NCI-H1694 treated with DMSO at 0.1 percent for 48 hours (cell line): ENCODE data around the gene SLIRP.
"Not testable (repeated sequence)": the region's sequence is repeated elsewhere in the genome, so short reads cannot be mapped to it uniquely, and the experiment has no call there.

ENCODE experiments used
- DNase-seq: peaks from one replicate; lab custom pipeline; 2025; lab: John Stamatoyannopoulos, UW

Gene SLIRP

DNA sequence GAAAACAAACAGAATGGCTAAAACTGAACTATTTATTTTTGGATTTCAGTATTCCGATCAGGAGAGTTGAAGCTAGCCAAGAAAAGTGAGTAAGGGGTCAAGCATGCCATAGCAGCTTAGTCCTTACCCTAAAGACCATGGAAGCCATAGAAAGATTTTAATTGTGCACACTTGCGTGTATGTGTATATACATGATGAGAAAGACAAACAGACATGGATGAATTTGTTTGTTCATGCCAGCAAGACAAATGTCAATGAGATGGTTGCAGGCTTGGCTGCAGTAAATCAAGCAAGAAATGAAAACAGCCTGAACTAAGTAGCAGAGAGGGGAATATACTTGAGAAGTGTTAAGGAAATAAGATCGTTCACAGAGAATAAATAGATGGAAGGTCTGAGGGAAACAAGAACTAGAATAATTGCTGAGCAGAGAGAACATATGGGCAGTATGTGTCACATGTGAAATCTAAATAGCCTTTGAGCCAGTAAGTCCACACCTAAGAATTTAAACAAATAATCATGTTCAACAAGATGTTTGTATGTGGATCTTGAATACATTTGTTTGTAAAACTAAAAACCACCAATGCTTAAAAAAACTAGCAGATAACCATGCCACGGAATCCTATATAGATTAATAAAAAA, 38.3 kb downstream of the SLIRP start:
- no peak for DNase-seq

DNA sequence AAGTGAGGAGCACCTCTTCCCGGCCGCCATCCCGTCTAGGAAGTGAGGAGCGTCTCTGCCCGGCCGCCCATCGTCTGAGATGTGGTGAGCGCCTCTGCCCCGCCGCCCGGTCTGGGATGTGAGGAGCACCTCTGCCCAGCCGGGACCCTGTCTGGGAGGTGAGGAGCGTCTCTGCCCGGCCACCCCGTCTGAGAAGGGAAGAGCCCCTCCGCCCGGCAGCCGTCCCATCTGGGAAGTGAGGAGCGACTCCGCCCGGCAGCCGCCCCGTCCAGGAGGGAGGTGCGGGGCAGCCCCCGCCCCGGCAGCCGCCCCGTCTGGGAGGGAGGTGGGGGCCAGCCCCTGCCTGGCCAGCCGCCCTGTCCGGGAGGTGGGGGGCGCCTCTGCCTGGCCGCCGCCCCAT, 39.5 kb downstream of the SLIRP start:
- DNase-seq, result not testable (repeated sequence)

DNA sequence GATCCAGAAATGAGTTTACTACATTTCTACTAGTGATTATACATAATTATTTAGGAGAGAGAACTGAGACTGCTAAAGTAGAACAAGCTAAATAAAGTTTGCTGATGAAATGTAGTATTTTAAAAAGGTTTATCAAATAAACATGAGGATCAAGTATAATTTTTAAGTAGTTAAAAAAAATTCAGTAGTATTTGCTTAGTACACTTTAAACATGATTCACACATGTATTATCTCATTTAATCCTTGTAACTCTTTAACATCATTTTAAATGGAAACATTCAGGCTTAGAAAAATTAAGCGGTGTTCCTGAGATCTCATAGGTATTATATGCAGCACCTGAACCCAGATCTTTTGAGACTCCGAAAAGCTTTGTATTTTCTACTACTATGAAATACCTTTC, 44.4 kb downstream of the SLIRP start:
- DNase-seq, result no peak

DNA sequence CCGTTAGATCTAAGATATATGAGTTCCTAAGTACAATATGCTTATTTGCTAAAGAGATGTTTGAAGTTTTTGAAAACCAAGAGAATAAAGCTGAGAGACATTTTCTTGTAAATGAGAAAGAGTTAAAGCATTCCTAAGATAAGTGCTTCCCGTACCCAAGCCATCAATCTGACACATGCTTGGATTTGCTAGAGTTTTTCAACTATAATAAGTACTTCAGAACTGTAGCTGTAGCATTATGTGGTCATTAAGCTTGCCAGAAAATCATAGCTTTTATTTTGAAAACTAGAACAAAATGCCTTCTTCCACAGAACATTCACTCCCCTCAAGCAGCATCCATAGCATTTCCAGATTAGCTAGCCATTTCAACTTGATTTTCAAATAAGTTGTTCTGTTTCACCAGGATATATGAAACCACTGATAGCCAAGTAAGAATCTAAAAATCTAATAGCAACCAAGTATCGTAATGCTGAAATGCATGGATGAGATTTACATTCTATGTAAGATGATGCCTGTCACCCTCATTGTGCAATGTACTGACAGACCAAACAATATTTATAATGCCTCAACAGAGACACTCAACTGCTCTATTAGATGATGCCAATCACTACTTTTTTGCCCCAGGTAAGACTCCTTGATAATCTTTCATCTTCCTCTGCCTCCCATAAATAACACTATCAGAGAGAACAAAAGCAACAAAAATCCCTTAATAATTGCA, 45.1 kb downstream of the SLIRP start:
- DNase-seq, result no peak

DNA sequence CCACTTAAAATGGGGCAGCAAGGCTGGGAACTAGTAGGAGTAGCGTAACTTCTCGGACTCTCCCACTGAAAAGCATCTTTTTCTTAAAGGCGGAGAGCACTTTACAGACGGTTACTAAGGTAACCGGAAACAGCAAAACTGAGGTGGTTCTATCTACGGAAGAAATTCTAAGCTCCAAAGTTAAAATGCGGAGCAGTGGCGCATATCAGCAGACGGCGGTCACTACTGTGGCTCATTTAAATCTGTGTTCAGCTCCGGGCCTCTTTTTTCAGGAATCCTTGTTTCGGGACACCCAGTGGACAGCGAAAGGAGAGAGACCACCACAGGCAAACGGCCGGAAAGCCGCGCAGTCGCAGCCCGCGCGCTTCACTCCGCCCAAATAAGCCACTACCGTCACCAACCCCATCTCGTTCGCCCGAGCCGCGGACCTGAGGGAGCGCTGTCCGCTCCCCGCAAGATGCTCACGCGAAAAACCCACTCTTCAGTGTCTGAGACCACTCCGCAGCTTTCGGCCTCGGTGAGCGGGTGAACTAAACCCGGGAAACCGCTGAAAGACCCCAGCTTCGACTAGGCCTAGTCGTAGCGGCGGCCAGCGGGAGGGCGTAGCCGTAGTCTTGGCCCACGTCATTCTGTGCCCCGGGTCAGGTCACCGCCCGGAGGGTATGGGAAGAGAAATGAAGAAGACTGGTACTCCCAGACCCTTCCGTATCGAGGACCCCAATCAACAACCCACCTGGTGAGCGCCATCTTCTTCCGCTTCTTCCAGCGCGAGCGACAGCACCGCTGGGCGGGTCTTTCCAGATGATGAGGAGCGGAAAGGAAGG, 52.7 kb downstream of the SLIRP start, which contains the start of gene SNW1:
SNW1 (minus strand) TSS at position 776 of the 824 bp plus-strand sequence; CDS start at position 747, 29 bp downstream.
- peak; percentile 99 for DNase-seq

DNA sequence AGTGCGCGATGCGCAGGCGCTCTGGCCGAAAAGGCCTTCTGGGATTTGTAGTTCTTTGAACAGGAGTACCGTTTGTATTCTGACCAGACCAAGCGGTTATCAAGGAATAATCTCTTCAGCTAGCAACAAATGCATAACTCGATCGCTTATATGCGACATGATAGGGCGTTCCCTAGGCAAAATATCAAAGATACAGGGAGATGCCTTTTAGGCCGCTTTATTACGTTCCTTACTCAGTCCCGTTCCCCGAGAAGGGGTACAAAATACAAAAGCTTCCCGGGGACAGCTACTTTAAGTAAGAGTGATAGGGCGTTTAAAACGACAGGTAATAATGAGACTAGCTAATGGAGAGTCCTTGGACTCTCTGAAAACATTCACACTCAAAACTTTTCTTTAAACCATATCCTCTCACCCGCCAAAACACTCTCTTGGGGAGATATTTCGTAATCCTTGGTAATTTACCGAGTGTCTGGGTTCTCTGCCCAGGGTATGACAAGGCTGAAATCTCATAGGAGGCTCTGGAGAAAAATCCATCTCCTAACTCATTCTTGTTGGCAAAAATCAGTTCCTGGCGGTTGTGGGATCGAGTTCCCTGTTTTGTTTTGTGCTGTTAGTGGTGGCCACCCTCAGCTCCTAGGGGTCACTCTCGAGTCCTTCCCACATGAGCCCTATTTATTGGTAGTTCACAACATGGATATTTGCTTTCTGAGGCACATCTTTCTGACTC, 53.5 kb downstream of the SLIRP start:
- peak; percentile 49 for DNase-seq

DNA sequence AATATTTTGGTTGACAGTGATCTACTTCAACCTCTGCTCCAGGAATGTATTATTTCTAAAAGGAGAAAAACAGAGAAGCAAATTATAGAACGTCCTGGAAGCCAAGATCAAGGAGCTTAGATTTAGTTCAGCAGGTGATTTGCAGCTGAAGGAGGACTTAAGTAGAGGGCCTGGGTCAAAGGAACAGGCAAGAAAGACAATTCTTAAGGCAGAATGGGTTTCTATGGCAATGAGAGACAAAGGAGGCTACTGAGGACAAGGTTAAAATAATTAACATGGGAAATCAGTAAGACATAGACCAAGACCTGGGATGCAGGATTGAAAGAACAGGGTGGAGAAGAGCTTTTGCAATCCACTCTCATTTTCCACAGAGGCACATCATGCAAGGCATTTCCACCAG, 55.4 kb downstream of the SLIRP start:
- no peak for DNase-seq

DNA sequence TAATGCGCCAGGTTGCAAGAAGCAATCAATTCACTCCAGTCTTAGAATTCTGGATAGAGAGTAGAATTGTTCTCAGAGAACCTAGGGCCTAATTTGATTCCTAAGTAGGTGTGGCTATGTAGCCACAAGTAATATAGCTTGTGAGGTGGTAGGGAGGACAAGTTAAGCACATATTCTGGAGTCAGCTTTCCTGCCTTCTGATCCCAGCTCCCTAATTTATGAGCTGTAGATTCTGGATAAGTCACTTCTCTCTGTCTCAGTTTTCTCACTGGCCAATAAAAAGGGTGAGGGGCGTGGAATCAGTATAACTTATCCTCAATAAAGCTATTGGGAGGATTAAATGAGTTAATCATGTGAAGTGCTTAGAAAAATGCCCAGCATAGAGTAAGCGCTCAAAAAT, 56.1 kb downstream of the SLIRP start:
- no peak for DNase-seq
